Left ventricle myocardium inferior (tissue), 1 donor: ENCODE data around the gene DNAJB1. TPM values are rescaled to one million over a fixed set of nuclear protein-coding genes. Genes with fewer than 3 reads are reported as not detected.

ENCODE experiments used
- DNase-seq: peaks from one replicate; pipeline ENCODE4 v3.0.0-alpha.2; 2020
- H3K27ac ChIP-seq: fragments of 200-600 bp; replicated peaks from 2 replicates; pipeline ENCODE4 v1.8.0; 2021
- H3K27me3 ChIP-seq: fragments of 200-600 bp; 2 replicates; pipeline ENCODE4 v1.8.0; 2021; ENCODE audit warnings: low read depth
- H3K36me3 ChIP-seq: fragments of 200-600 bp; 2 replicates; pipeline ENCODE4 v1.8.0; 2021
- H3K4me1 ChIP-seq: fragments of 200-600 bp; 2 replicates; pipeline ENCODE4 v1.8.0; 2021
- H3K4me3 ChIP-seq: fragments of 200-600 bp; 2 replicates; pipeline ENCODE4 v1.8.0; 2021; ENCODE audit warnings: mild to moderate bottlenecking, moderate library complexity
- H3K9me3 ChIP-seq: fragments of 200-600 bp; replicated peaks from 2 replicates; pipeline ENCODE4 v1.8.0; 2021
- intact Hi-C: fragments of 100-400 bp; cut with micrococcal nuclease; formaldehyde crosslinking; loops from one replicate; pipeline ENCODE4 v1.11.0; 2022
- total RNA-seq: library from RNA; stranded (reverse); fragmentation: NEBNext Ultra II Directional; extraction: Animal tissue kit (Norgen Biotek cat#: 25700); gene quantifications from one replicate; pipeline ENCODE4 v1.2.1, GENCODE V29; 2021
- TF ChIP-seq, protein P1 (sequence below): fragments of 200-600 bp; IDR thresholded peaks from 2 replicates; pipeline ENCODE4 v1.8.0; 2021; ENCODE audit warnings: antibody characterized with exemption, mild to moderate bottlenecking, borderline replicate concordance
- donor health status: DM: no; HTN: yes; CAD: no; lungs with severe emphysema.

The DNAJB1 gene
- total RNA-seq, 1 donor from 2014 or later, result 48.7 TPM

- H3K9me3 ChIP-seq, result no peaks in the 10 kb centered on the region
- no peak overlapping the region for H3K27ac ChIP-seq
- TF ChIP-seq, protein P1, sequence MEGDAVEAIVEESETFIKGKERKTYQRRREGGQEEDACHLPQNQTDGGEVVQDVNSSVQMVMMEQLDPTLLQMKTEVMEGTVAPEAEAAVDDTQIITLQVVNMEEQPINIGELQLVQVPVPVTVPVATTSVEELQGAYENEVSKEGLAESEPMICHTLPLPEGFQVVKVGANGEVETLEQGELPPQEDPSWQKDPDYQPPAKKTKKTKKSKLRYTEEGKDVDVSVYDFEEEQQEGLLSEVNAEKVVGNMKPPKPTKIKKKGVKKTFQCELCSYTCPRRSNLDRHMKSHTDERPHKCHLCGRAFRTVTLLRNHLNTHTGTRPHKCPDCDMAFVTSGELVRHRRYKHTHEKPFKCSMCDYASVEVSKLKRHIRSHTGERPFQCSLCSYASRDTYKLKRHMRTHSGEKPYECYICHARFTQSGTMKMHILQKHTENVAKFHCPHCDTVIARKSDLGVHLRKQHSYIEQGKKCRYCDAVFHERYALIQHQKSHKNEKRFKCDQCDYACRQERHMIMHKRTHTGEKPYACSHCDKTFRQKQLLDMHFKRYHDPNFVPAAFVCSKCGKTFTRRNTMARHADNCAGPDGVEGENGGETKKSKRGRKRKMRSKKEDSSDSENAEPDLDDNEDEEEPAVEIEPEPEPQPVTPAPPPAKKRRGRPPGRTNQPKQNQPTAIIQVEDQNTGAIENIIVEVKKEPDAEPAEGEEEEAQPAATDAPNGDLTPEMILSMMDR, result no peak
- H3K4me3 ChIP-seq, result no peak overlapping the region
- intact Hi-C loops, result no loop called here
- H3K27me3 ChIP-seq, result peaks cover 45% of the 10 kb centered on the region
- DNase-seq, result no peak
- H3K4me1 ChIP-seq, result peaks cover 55% of the 10 kb centered on the region
- H3K36me3 ChIP-seq, result peaks cover 36% of the 10 kb centered on the region
These were observed 41.9 kb downstream of the DNAJB1 start for GRCh38 chr19:14476327-14476672.

DNA sequence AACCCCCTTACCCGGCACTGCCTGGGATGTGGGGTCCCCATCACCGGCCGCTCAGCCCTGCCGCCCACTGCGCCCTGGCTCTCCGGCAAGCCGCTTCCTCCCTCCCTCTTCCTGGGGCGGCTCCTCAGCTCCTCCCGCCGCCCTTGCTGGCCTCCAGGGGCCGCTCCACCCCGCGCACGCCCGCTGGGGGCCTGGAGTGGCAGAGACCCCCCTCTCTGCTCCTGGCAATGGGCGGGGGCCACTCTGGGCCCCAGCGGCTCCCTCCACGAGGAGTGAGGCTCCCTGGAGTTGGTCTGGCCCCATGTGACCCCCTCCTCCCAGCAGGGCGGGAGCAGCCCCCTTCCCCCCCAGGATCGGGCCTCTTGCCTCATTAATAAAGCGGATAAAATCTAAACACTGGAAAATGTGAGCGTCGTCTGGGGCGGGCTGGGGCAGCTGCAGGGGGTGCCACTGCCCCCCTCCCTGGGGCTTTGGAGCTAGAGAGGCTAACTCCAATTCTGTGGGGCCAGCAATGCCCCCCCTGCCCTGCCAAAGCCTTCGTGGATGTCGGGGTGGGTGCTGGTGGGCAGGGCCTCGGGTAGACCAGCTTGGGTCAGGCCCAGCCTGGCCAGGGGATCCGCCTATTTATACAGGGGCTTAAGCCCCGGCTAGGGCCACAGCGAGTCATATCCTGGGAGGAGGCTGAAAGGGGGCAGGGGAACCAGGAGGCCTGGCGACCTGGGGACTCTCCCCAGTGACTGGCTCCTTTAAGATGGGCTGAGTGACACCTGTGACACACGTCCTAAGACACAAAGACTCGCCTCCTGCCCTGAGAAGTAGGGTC lies 42.7 kb downstream of the DNAJB1 start, which contains the start of gene PTGER1:
TSS of gene PTGER1 (minus strand) at position 104 of the 823 bp plus-strand sequence. CDS start 1,034 bp downstream, outside the sequence.
- DNase-seq, result no peak
- Histone ChIP-seq H3K36me3 (peaks cover 40% of the 10 kb centered on the region), H3K27me3 (peaks cover 45% of the 10 kb centered on the region), H3K4me1 (peaks cover 55% of the 10 kb centered on the region), H3K4me3 (peak within 1 kb of the TSS; percentile 54), H3K9me3 (no peaks in the 10 kb centered on the region), H3K27ac (no peak within 1 kb of the TSS)
- intact Hi-C loops, result no loop called here
- TF ChIP-seq, protein P1, result peak; percentile 46

DNA sequence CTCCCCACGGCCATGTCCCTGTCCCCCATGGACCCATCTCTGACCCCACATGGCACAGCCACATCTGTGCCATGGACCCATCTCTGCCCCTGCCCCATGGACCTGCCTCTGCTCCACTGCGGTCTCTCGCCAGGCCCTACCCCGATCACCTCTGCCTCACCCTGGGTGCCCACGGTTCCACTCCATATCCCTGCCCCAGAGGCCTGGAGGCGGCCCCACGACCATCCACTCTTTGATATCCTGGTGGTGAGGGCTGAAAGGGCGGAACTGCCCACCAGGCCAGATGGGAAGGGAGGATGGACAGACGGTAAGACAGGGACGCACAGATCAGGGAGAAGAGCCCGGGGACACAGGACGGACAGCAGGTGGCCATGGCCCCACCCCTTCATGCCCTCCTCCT lies 43.4 kb downstream of the DNAJB1 start:
- no peak for DNase-seq
- intact Hi-C loops, result no loop called here
- Histone ChIP-seq H3K27ac (no peak overlapping the region), H3K36me3 (peaks cover 40% of the 10 kb centered on the region), H3K9me3 (no peaks in the 10 kb centered on the region), H3K27me3 (peaks cover 45% of the 10 kb centered on the region), H3K4me1 (peaks cover 55% of the 10 kb centered on the region), H3K4me3 (peak overlapping the region; percentile 17)
- TF ChIP-seq, protein P1, result no peak

DNA sequence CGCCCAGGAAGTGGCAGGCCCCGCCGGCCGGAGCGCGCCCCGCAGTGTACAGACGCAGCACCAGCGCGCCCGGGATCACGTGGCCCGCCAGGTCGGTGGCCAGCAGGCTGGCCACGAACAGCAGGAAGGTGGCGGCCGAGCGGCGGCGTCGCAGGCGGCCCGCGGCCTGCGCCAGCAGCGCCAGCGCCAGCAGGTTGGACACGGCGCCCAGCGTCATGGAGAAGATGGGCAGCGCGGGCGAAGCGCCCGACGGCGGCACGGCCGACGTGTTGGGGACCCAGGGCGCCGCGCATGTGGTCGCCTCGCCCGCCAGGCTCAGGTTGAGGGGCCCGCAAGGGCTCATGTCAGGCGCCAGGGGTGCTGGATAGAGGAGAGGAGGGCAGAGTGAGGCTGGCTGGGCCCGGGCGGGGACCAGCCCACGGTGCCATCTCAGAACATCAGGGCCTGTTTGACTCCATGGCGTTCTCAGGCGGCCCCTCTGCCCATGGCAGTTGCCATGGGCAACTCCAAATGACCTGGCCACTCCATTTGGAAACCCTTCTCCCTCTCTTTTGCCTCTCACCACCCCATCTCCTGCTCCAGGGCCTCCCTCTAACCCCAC lies 44.1 kb downstream of the DNAJB1 start:
- H3K9me3 ChIP-seq, result no peaks in the 10 kb centered on the region
- peaks cover 45% of the 10 kb centered on the region for H3K27me3 ChIP-seq
- peak overlapping the region; percentile 54 for H3K4me3 ChIP-seq
- peaks cover 41% of the 10 kb centered on the region for H3K36me3 ChIP-seq
- no peak overlapping the region for H3K27ac ChIP-seq
- intact Hi-C loops, result no loop called here
- TF ChIP-seq, protein P1, result no peak
- DNase-seq, result no peak
- peaks cover 55% of the 10 kb centered on the region for H3K4me1 ChIP-seq

- Histone ChIP-seq H3K36me3 (peaks cover 41% of the 10 kb centered on the region), H3K27me3 (peaks cover 45% of the 10 kb centered on the region), H3K9me3 (no peaks in the 10 kb centered on the region), H3K27ac (no peak overlapping the region), H3K4me3 (peak overlapping the region; percentile 54), H3K4me1 (peaks cover 55% of the 10 kb centered on the region)
- DNase-seq, result no peak
- TF ChIP-seq, protein P1, result no peak
- intact Hi-C loops, result no loop called here
These were observed 44.9 kb downstream of the DNAJB1 start for GRCh38 chr19:14473073-14473977.
